Liver (tissue), 3 donors: ENCODE results near the gene TTC23L.

ENCODE experiments used
- ATF3 ChIP-seq: IDR thresholded peaks from 2 replicates; pipeline ENCODE4 v1.6.1; 2016; ENCODE audit warnings: antibody characterized with exemption
- CTCF ChIP-seq: fragments of 150-350 bp; IDR thresholded peaks from 2 replicates; pipeline ENCODE4 v1.5.1; 2017; ENCODE audit warnings: improper control_type of control experiment, low read depth, low read length; ENCODE audit not compliant: missing input control
- MAX ChIP-seq: IDR thresholded peaks from 2 replicates; pipeline ENCODE4 v1.6.1; 2016; ENCODE audit warnings: antibody characterized with exemption
- SP1 ChIP-seq: IDR thresholded peaks from 2 replicates; pipeline ENCODE4 v1.6.1; 2018; ENCODE audit warnings: antibody characterized with exemption, mild to moderate bottlenecking
- YY1 ChIP-seq: IDR thresholded peaks from 2 replicates; pipeline ENCODE4 v1.6.1; 2016; ENCODE audit warnings: antibody characterized with exemption, mild to moderate bottlenecking
- donor health status: healthy.
- donor health status: healthy.

DNA sequence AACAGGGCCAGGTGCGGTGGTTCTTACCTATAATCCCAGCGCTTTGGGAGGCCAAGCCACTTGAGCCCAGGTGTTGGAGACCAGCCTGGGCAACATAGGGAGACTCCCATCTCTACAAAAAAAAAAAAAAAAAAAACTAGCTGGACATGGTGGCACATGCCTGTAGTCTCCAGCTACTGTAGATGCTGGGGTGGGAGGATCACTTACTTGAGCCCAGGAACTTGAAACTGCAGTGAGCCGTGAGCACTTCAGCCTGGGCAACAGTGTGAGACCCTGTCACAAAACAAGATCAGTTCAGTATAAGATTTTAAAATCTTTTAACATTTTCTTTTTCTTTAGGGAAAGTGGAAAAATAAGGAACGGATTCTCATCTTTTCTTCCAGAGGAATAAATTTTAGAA, 79.1 kb downstream of the TTC23L start:
- no peak for TF ChIP-seq CTCF
- no peak for TF ChIP-seq YY1
- TF ChIP-seq ATF3 = no peak
- TF ChIP-seq SP1 = no peak
- no peak for TF ChIP-seq MAX
